ENCODE results near the gene SNUPN.
"Not testable (repeated sequence)": the region's sequence is repeated elsewhere in the genome, so short reads cannot be mapped to it uniquely, and the experiment has no call there.

SNUPN gene

GRCh38 chr15:75589071-75589470 lies 36.5 kb downstream of the SNUPN start:
- Mint-ChIP-seq H3K9me3 (no peaks in the 10 kb centered on the region), H3K4me3 (no peak overlapping the region), H3K27ac (no peak overlapping the region), H3K27me3 (no peaks in the 10 kb centered on the region), H3K36me3 (ENCODE audit: low read depth) (peaks cover 47% of the 10 kb centered on the region), H3K4me1 (ENCODE audit: low read depth) (peaks cover 12% of the 10 kb centered on the region)
- DNase-seq, result no peak

DNA sequence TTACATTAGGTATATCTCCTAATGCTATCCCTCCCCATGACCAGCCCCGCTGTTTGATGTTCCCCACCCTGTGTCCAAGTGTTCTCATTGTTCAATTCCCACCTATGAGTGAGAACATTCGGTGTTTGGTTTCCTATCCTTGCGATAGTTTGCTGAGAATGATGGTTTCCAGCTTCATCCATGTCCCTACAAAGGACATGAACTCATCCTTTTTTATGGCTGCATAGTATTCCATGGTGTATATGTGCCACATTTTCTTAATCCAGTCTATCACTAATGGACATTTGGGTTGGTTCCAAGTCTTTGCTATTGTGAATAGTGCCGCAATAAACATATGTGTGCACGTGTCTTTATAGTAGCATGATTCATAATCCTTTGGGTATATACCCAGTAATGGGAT lies 39.1 kb downstream of the SNUPN start:
- H3K4me3 Mint-ChIP-seq, DNase-seq, H3K9me3 Mint-ChIP-seq, H3K27ac Mint-ChIP-seq, H3K27me3 Mint-ChIP-seq: not testable (repeated sequence)
- peaks cover 12% of the 10 kb centered on the region for H3K4me1 Mint-ChIP-seq (ENCODE audit: low read depth)
- peaks cover 32% of the 10 kb centered on the region for H3K36me3 Mint-ChIP-seq (ENCODE audit: low read depth)

GRCh38 chr15:75584121-75584520 lies 41.4 kb downstream of the SNUPN start:
- Mint-ChIP-seq H3K27ac (no peak overlapping the region), H3K27me3 (no peaks in the 10 kb centered on the region), H3K4me1 (ENCODE audit: low read depth) (peaks cover 7% of the 10 kb centered on the region), H3K9me3 (no peaks in the 10 kb centered on the region), H3K36me3 (ENCODE audit: low read depth) (peaks cover 21% of the 10 kb centered on the region), H3K4me3 (no peak overlapping the region)
- DNase-seq, result no peak

GRCh38 chr15:75583701-75584100 lies 41.8 kb downstream of the SNUPN start:
- Mint-ChIP-seq H3K4me1 (ENCODE audit: low read depth) (peaks cover 6% of the 10 kb centered on the region), H3K27me3 (no peaks in the 10 kb centered on the region), H3K36me3 (ENCODE audit: low read depth) (peaks cover 23% of the 10 kb centered on the region), H3K4me3 (no peak overlapping the region), H3K27ac (no peak overlapping the region), H3K9me3 (no peaks in the 10 kb centered on the region)
- no peak for DNase-seq

GRCh38 chr15:75582943-75583342 lies 42.6 kb downstream of the SNUPN start:
- H3K36me3 Mint-ChIP-seq (ENCODE audit: low read depth), result peaks cover 23% of the 10 kb centered on the region
- not testable (repeated sequence) for H3K27ac Mint-ChIP-seq; H3K4me3 Mint-ChIP-seq; H3K9me3 Mint-ChIP-seq; H3K27me3 Mint-ChIP-seq; DNase-seq; H3K4me1 Mint-ChIP-seq (ENCODE audit: low read depth)

DNA sequence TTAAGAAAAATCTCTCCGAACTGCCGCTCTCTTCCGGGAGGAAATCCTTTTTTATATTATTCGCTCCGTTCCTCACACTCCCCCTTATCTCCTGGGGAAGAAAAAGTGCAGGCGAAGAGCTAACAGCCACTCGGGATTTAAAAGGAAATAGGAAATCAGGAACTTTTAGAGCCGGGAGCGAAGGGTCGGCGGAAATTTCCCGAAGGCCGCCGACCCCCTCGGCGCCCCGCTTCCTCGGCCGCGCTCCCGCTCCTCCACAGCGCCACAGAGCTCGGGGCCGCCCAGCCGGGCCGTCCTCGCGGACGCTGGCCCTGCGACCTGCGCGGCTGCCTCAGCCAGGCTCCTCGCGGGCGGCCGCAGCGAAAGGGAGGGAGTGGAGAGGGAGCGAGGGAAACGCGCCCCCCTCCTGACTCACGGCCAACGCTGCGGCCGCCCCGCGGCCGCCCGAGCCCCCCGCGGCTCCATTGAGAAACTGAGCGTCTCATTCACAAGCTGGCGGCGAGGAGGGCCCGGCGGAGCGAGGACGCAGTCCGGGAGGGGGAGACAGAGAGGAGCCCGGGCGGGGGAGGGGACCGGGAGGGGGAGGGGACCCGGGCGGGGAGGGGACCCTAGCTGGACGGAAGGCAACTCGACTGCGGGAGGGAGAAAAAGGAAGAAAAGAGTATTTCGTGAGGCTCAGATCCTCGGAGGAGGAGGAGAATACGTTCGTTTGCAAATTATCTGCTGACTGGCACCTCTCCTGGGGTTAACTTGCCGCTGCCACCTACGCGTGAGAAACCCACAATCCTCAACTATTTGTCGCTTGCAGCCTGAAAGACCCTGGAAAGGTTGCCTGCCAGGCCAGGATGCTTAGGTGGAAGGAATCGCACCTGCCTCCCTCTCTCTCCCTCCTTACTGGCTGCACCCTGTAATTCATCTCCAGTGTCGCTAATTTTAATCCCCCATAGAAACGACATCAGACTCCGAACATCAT lies 46.3 kb downstream of the SNUPN start, which contains the start of gene PTPN9:
Gene PTPN9 (minus strand): TSS at position 368 of the 973 bp plus-strand sequence. CDS start 539 bp downstream, outside the sequence.
- DNase-seq, result peak; percentile 83
- H3K36me3 Mint-ChIP-seq (ENCODE audit: low read depth), result peaks cover 11% of the 10 kb centered on the region

DNA sequence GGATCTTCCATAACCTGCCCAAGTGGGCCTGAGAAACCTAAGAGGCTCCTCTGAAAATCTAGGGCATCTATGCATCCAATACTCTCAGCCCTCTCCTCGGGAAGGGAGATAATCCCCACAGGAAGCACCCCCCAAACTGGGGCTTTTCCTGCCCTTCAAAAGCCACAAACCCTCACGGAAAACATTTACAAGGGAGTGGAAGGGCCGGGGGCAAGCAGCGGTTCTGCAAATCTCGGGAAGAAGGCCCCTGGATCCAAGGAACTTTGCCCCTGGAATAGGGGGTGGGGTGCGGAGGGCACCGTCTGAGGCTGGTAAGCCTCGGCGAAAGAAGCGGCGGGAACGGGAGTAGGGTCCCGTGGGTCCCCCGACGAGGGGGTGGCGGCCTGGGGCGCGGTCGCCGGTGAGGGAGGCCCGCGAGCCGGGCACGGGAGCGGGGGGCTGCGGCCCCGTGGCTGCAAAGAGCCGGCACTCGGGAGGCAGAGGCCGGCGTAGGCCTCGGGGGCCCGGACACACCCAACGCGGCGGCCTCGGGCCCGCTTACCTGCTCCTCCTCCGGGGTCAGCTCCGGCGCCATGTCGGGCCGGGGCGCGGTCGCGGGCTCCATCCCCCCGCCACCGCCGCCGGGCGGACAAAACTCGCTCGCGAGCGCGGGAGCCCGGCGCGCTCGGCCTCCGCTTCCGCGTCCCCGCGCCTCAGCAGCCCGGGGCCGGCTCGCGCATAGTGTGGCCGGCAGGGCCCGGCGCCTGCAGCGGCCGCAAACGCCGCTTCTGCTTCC lies 47.2 kb downstream of the SNUPN start:
- Mint-ChIP-seq H3K9me3 (no peaks in the 10 kb centered on the region), H3K27ac (peak overlapping the region; percentile 94), H3K27me3 (no peaks in the 10 kb centered on the region), H3K4me3 (peak overlapping the region; percentile 92), H3K36me3 (ENCODE audit: low read depth) (peaks cover 11% of the 10 kb centered on the region), H3K4me1 (ENCODE audit: low read depth) (peaks cover 25% of the 10 kb centered on the region)
- DNase-seq, result peak; percentile 60

More for the DNA sequence above, 46.3 kb downstream of the SNUPN start, which contains the start of gene PTPN9:
- H3K9me3 Mint-ChIP-seq, result no peaks in the 10 kb centered on the region
- H3K4me1 Mint-ChIP-seq (ENCODE audit: low read depth), result peaks cover 18% of the 10 kb centered on the region
- H3K27ac Mint-ChIP-seq, result peak within 1 kb of the TSS; percentile 94
- H3K27me3 Mint-ChIP-seq, result no peaks in the 10 kb centered on the region
- H3K4me3 Mint-ChIP-seq, result peak within 1 kb of the TSS; percentile 92

- peak; percentile 32 for DNase-seq
- Mint-ChIP-seq H3K27ac (peak overlapping the region; percentile 94), H3K27me3 (no peaks in the 10 kb centered on the region), H3K4me1 (ENCODE audit: low read depth) (peaks cover 31% of the 10 kb centered on the region), H3K9me3 (no peaks in the 10 kb centered on the region), H3K4me3 (peak overlapping the region; percentile 92), H3K36me3 (ENCODE audit: low read depth) (peaks cover 11% of the 10 kb centered on the region)
Observed at GRCh38 chr15:75577401-75578172, 47.9 kb downstream of the SNUPN start.

GRCh38 chr15:75573648-75574384 lies 51.7 kb downstream of the SNUPN start:
- H3K36me3 Mint-ChIP-seq (ENCODE audit: low read depth), result peaks cover 21% of the 10 kb centered on the region
- no peak overlapping the region for H3K4me3 Mint-ChIP-seq
- DNase-seq, result no peak

DNA sequence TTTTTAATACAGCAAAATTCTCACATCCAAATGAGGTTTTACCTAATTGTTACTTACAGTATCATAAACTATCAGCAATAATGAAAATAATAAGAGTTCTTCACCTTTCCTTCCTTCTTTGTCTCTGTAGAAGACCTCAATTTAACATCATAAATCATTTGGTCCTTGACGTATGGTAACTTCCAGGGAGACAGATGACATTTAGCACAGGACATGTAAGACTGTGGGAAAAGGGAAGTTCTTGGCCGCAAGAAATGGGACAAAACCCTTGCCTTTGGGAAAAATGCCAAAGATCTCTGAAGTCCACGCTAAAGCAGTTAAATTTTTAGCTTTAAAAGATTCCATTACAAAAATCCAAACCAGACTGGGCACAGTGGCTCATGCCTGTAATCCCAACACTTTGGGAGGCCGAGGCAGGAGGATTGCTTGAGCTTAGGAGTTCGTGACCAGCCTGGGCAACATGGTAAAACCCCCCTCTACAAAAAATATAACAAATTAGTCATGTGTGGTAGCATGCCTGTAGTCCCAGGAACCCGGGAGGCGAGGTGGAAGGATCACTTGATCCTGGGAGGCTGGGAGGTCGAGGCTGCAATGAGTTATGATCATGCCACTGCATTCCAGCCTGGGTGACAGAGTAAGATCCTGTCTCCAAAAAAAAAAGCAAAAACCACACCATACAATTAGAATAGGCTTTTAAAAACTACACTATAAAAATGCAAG lies 55.2 kb downstream of the SNUPN start:
- Mint-ChIP-seq H3K27me3 (no peaks in the 10 kb centered on the region), H3K4me1 (ENCODE audit: low read depth) (peaks cover 29% of the 10 kb centered on the region), H3K27ac (no peak overlapping the region), H3K36me3 (ENCODE audit: low read depth) (peaks cover 14% of the 10 kb centered on the region), H3K4me3 (no peak overlapping the region), H3K9me3 (no peaks in the 10 kb centered on the region)
- no peak for DNase-seq

More at GRCh38 chr15:75573648-75574384, 51.7 kb downstream of the SNUPN start:
- Mint-ChIP-seq H3K27me3 (no peaks in the 10 kb centered on the region), H3K27ac (peak overlapping the region; percentile 22), H3K4me1 (ENCODE audit: low read depth) (peaks cover 31% of the 10 kb centered on the region), H3K9me3 (no peaks in the 10 kb centered on the region)

- Mint-ChIP-seq H3K9me3 (no peaks in the 10 kb centered on the region), H3K36me3 (ENCODE audit: low read depth) (peaks cover 15% of the 10 kb centered on the region), H3K27me3 (no peaks in the 10 kb centered on the region), H3K4me1 (ENCODE audit: low read depth) (peaks cover 20% of the 10 kb centered on the region), H3K27ac (no peak overlapping the region), H3K4me3 (no peak overlapping the region)
- no peak for DNase-seq
Observed at GRCh38 chr15:75565062-75565970, 60.2 kb downstream of the SNUPN start.

DNA sequence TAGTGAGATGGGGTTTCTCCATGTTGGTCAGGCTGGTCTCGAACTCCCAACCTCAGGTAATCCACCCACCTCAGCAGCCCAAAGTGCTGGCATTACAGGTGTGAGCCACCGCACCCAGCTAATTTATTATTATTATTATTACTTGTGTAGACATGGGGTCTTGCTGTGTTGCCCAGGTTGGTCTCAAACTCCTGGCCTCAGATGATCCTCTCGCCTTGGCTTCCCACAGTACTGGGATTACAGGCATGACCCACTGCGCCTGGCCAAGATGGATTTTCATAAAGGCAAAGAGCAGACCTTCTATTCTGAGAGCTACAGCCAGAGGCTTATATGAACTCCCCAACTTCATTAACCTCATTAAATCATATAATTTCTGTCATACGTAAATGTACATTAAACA lies 63.6 kb downstream of the SNUPN start:
- no peak overlapping the region for H3K27ac Mint-ChIP-seq
- H3K36me3 Mint-ChIP-seq (ENCODE audit: low read depth), result peaks cover 8% of the 10 kb centered on the region
- no peak overlapping the region for H3K4me3 Mint-ChIP-seq
- DNase-seq, result no peak
- no peaks in the 10 kb centered on the region for H3K27me3 Mint-ChIP-seq
- H3K4me1 Mint-ChIP-seq (ENCODE audit: low read depth), result peaks cover 13% of the 10 kb centered on the region
- H3K9me3 Mint-ChIP-seq, result no peaks in the 10 kb centered on the region

Data from activated T-cell treated with anti-CD3 and anti-CD28 coated beads, Interleukin-2, amount 50 U/mL, for 24 hours (primary cell).